GM12873 (cell line): Measurements from ENCODE around the gene ANHX.

Experiments
- TF ChIP-seq, protein P1 (sequence below): IDR thresholded peaks from 2 replicates; pipeline ENCODE4 v1.5.1; 2012; ENCODE audit warnings: low read depth, mild to moderate bottlenecking, moderate library complexity, low read length, control low read depth; ENCODE audit not compliant: insufficient read depth; ENCODE audit errors: missing control alignments

ANHX gene

DNA sequence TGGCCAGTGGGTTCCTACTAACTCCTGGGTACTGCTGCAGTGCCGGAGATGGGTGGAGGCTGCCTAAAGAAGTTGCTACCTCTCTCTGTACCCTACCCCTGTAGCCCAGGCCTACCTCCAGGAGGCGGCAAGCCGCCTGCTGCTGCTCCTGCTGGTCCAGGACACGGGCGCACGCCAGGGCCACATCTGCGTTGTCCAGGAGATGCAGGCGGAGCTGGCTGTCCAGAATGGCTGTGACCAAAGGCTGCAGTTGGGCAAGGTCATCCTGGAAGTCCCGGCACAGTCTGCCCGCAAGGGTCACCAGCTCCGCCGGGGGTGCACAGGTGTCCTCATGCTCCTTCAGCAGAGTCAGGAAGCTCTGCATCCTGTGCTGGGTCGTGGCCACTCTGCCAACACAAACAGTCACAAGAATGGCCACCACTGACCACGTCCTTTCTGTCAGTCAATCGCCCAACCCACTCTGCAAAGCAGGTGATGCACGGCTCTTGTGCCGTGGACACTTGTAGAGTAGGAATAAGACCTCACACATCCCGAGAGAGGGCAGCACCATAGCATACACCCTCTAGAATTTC, 1.6 kb downstream of the ANHX start:
- TF ChIP-seq, protein P1, sequence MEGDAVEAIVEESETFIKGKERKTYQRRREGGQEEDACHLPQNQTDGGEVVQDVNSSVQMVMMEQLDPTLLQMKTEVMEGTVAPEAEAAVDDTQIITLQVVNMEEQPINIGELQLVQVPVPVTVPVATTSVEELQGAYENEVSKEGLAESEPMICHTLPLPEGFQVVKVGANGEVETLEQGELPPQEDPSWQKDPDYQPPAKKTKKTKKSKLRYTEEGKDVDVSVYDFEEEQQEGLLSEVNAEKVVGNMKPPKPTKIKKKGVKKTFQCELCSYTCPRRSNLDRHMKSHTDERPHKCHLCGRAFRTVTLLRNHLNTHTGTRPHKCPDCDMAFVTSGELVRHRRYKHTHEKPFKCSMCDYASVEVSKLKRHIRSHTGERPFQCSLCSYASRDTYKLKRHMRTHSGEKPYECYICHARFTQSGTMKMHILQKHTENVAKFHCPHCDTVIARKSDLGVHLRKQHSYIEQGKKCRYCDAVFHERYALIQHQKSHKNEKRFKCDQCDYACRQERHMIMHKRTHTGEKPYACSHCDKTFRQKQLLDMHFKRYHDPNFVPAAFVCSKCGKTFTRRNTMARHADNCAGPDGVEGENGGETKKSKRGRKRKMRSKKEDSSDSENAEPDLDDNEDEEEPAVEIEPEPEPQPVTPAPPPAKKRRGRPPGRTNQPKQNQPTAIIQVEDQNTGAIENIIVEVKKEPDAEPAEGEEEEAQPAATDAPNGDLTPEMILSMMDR = no peak

DNA sequence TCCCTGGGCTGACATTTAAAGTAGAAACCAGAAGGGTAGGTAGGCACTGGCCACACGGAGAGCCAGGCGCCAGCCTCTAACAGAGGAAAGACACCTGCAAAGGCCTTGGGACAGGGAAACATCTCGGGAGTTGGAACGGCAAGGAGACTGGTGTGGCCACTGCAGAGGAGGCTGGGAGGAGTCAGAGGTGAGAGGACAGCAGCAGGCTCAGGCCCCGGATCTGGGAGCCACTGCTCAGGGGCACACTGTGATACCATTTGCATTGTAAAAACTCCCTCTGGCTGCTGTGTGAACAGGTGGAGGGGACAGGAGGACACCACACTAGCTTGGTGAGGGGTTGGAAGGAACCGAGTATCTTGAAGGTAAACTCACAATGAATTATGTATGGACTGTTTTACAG, 2.7 kb downstream of the ANHX start:
- TF ChIP-seq, protein P1 = no peak

DNA sequence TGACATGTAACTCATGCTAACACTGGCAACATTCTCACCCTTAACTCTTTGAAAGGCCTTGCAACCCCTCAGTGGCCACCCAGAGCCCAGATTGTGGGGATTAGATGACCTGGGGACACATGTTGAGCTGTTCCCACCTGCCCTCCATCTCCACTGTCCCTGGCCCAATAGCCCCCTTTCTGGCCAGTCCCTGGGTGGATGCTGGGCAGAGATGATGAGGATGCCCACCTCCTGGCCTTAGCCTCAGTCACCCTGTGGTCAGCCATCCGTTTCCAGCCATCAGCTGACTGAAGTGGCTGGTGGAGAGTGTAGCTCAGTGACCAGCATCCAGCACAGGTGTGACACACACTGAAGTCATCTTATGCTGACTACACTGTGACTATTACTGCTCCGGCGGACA, 4.7 kb downstream of the ANHX start:
- TF ChIP-seq, protein P1 = no peak

DNA sequence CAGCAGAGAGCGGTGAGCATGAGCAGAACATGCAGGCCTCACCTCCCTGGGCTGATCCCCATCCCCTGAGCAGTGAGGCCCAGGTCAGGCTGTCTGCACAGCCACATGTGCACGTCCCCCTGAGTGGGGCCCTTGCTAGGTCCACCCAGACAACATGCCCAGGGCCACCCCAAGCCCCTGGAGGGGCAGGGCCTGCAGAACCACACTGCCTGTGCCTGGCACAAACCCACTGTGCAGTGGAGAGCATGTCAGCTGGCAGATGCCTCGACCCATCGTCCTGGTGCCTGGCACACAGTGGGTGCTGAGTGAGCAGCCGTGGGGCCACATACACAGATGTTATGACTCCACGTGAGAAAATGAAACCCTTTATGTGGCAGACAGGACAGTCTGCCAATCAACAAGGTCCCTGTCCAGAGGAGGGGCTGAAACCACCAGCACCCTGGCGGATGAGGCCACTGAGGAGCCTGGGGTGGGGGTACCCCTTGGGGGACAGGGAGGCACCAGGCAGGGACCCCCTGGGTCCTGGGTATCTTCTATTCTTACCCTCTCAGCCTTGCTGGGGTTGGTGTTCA, 8.3 kb downstream of the ANHX start:
- TF ChIP-seq, protein P1 = no peak

DNA sequence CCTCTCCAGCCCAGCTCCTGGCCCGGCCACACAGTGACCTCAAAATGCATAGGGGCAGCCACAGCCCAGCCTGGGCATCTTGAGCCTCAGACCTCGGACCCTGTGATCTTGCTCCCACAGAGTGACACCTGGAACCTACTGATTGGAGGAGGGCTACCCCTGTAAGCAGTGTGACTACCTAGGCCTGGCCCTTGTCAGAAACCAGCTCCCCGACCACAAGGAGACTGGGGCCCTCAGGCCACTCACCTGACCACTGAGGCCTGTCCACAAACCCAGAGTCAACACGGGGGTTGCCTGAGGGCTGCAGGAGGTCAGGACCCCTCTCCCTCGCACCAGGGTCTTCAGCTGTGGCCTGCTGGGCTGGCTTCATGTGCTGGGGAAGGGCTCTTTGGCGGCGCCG, 9.0 kb downstream of the ANHX start:
- TF ChIP-seq, protein P1 = no peak

DNA sequence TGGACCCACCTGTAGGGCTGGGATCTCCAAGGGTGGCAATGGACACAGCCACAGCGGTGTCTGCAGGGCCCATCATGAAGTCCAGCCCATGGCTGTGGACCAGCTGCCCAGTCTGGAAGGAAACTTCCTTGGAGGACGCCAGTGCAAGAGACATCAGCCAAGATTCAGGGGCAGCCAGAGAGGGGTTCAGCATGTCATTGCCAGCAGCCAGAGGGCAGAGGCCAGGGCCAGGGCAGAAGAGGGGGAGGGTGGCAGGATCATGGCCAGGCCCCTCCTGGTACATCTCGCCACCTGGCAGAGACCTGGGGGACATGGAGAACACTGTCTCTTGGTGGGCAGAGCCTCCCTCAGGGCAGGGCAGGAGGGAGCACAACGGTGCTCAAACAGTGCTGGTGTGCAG, 10.2 kb downstream of the ANHX start:
- TF ChIP-seq, protein P1 = no peak

DNA sequence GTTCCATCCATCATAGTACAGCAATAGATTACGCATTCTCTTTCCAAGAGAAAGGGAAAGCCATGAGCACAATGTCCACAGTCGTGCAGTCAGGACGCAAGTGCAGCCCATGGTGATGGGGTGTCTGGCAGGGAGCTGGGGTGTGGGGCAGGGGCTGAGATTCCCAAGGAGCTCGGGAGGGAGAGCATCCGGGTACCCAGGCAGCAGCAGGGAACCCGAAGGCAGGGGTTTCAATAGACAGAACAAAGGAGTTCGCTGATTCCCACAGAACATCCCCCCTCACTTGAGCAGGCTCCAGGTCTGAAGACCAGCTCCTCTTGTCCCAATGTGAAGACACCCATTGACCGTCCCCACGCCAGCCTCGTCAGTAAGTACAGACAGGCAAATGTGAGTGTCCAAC, 13.5 kb downstream of the ANHX start:
- TF ChIP-seq, protein P1 = no peak
